IMR-90 (cell line): ENCODE results near the gene BRCA1. TPM values are rescaled to one million over a fixed set of nuclear protein-coding genes. Genes with fewer than 3 reads are reported as not detected.

Experiments used
- ATAC-seq: fragments of 200-7000 bp; cut with Tn5 transposase; 2 replicates; pipeline ENCODE4 v1.9.1; 2020; ENCODE audit warnings: low read depth, mild to moderate bottlenecking, moderate library complexity
- BruUV-seq: library from RNA; stranded (reverse); fragments of 400-500 nt; replicated peaks from 2 replicates; lab custom pipeline; 2021; lab: Mats Ljungman, UMichigan
- CTCF ChIA-PET: fragments of 300-600 bp; formaldehyde crosslinking; extraction: SDS; loops from one replicate; lab custom pipeline; 2021; ENCODE audit warnings: antibody characterized with exemption; lab: Yijun Ruan, JAX
- POLR2A ChIA-PET: fragments of 300-600 bp; sonication (Branson Sonifier 250); formaldehyde crosslinking; loops from one replicate; lab custom pipeline; 2022; ENCODE audit warnings: antibody characterized with exemption; ENCODE audit not compliant: unreplicated experiment; lab: Charles Lee
- DNase-seq: peaks from one replicate; pipeline ENCODE4 v3.0.0; 2013
- H2AFZ ChIP-seq: replicated peaks from 2 replicates; pipeline ENCODE3; 2013; ENCODE audit warnings: low read length, mild to moderate bottlenecking; ENCODE audit not compliant: poor library complexity
- H2AK5ac ChIP-seq: 2 replicates; pipeline ENCODE4 v1.6.1; 2013; ENCODE audit warnings: low read depth, low read length, inconsistent platforms
- H2AK9ac ChIP-seq: replicated peaks from 2 replicates; pipeline ENCODE3; 2013; ENCODE audit warnings: mild to moderate bottlenecking, low read depth, low read length, moderate library complexity; ENCODE audit not compliant: poor library complexity
- H2BK120ac ChIP-seq: 2 replicates; pipeline ENCODE4 v1.6.1; 2013; ENCODE audit warnings: low read depth, low read length, inconsistent platforms
- H2BK15ac ChIP-seq: 3 replicates; pipeline ENCODE4 v1.6.1; 2013; ENCODE audit warnings: low read depth, low read length, inconsistent platforms
- H2BK20ac ChIP-seq: 2 replicates; pipeline ENCODE4 v1.6.1; 2013; ENCODE audit warnings: low read depth, mild to moderate bottlenecking, inconsistent platforms, low read length, moderate library complexity
- H2BK5ac ChIP-seq: 2 replicates; pipeline ENCODE4 v1.6.1; 2013; ENCODE audit warnings: mild to moderate bottlenecking, low read depth, low read length, inconsistent platforms; ENCODE audit not compliant: poor library complexity, severe bottlenecking
- H3K14ac ChIP-seq: replicated peaks from 2 replicates; pipeline ENCODE4 v1.6.1; 2013; ENCODE audit warnings: low read depth, low read length, inconsistent platforms
- H3K18ac ChIP-seq: 2 replicates; pipeline ENCODE4 v1.6.1; 2013; ENCODE audit warnings: low read depth, low read length, control low read depth
- H3K23ac ChIP-seq: 2 replicates; pipeline ENCODE4 v1.6.1; 2013; ENCODE audit warnings: low read depth, low read length, inconsistent platforms
- H3K27ac ChIP-seq: 2 replicates; pipeline ENCODE4 v1.5.1; 2013; ENCODE audit warnings: mild to moderate bottlenecking, control low read depth, low read length; ENCODE audit not compliant: insufficient read depth
- H3K27me3 ChIP-seq: 2 replicates; pipeline ENCODE4 v1.6.1; 2013; ENCODE audit warnings: low read length; ENCODE audit not compliant: control insufficient read depth, insufficient read depth
- H3K36me3 ChIP-seq: 2 replicates; pipeline ENCODE4 v1.6.1; 2013; ENCODE audit warnings: low read length, mixed read lengths; ENCODE audit not compliant: control insufficient read depth, insufficient read depth
- H3K4ac ChIP-seq: 2 replicates; pipeline ENCODE4 v1.6.1; 2013; ENCODE audit warnings: low read depth, low read length, inconsistent platforms
- H3K4me1 ChIP-seq: 2 replicates; pipeline ENCODE4 v1.6.1; 2013; ENCODE audit warnings: low read length, mixed read lengths; ENCODE audit not compliant: control insufficient read depth, insufficient read depth
- H3K4me2 ChIP-seq: 2 replicates; pipeline ENCODE4 v1.6.1; 2013; ENCODE audit warnings: low read depth, mild to moderate bottlenecking, control low read depth, low read length, moderate library complexity
- H3K4me3 ChIP-seq: 2 replicates; pipeline ENCODE4 v1.5.1; 2013; ENCODE audit warnings: low read depth, mild to moderate bottlenecking, control low read depth, low read length, moderate library complexity; ENCODE audit not compliant: insufficient read depth
- H3K56ac ChIP-seq: 2 replicates; pipeline ENCODE4 v1.6.1; 2013; ENCODE audit warnings: low read length, inconsistent platforms; ENCODE audit not compliant: insufficient read depth; ENCODE audit errors: extremely low read depth
- H3K79me1 ChIP-seq, 2 experiments: 2 replicates each; pipeline ENCODE4 v1.6.1; 2013; ENCODE audit warnings: low read length in 2 of 2, inconsistent platforms in 1 of 2, low read depth in 1 of 2
- H3K9ac ChIP-seq: 2 replicates; pipeline ENCODE4 v1.6.1; 2013; ENCODE audit warnings: low read depth, low read length, control low read depth
- H3K9me1 ChIP-seq: 2 replicates; pipeline ENCODE4 v1.6.1; 2013; ENCODE audit warnings: low read length, inconsistent platforms; ENCODE audit not compliant: insufficient read depth
- H3K9me3 ChIP-seq: 2 replicates; pipeline ENCODE4 v1.6.1; 2013; ENCODE audit warnings: low read length; ENCODE audit not compliant: control insufficient read depth, insufficient read depth
- H4K20me1 ChIP-seq: 2 replicates; pipeline ENCODE4 v1.6.1; 2013; ENCODE audit warnings: low read length, inconsistent platforms; ENCODE audit not compliant: insufficient read depth
- H4K5ac ChIP-seq: 2 replicates; pipeline ENCODE4 v1.6.1; 2013; ENCODE audit warnings: mild to moderate bottlenecking, low read depth, low read length, control low read depth
- H4K8ac ChIP-seq, 2 experiments: 2 replicates each; pipeline ENCODE4 v1.6.1; 2013; ENCODE audit warnings: low read depth in 2 of 2, low read length in 2 of 2, control low read depth in 1 of 2, inconsistent platforms in 1 of 2
- H4K91ac ChIP-seq: 2 replicates; pipeline ENCODE4 v1.6.1; 2013; ENCODE audit warnings: low read depth, low read length, inconsistent platforms; ENCODE audit not compliant: insufficient read depth
- CHD1 ChIP-seq: IDR thresholded peaks from 2 replicates; pipeline ENCODE4 v1.6.1; 2012; ENCODE audit warnings: low read depth, low read length, improper control_type of control experiment
- MAZ ChIP-seq: IDR thresholded peaks from 2 replicates; pipeline ENCODE4 v1.6.1; 2012; ENCODE audit warnings: low read depth, mild to moderate bottlenecking, low read length, improper control_type of control experiment, moderate library complexity, borderline replicate concordance
- MXI1 ChIP-seq: IDR thresholded peaks from 2 replicates; pipeline ENCODE4 v1.6.1; 2012; ENCODE audit warnings: low read depth, mild to moderate bottlenecking, low read length, moderate library complexity, borderline replicate concordance
- POLR2A ChIP-seq: IDR thresholded peaks from 2 replicates; pipeline ENCODE4 v1.6.1; 2012; ENCODE audit warnings: mild to moderate bottlenecking, low read depth, low read length
- SMC3 ChIP-seq: fragments of 150-350 bp; IDR thresholded peaks from 2 replicates; pipeline ENCODE4 v1.6.1; 2016; ENCODE audit warnings: low read depth, mild to moderate bottlenecking, antibody characterized with exemption, low read length, moderate library complexity
- WGBS, 2 experiments: methylation state at CpG; one replicate each; pipeline versions ENCODE4 v1.1.5 to v1.1.7; 2013; ENCODE audit warnings: missing lambda C conversion rate in 2 of 2; ENCODE audit not compliant: insufficient read length in 1 of 2; ENCODE audit errors: extremely low coverage in 2 of 2; 5-methylcytosine and 5-hydroxymethylcytosine counted together
- dilution Hi-C: fragments of 300-500 bp; cut with HindIII; formaldehyde crosslinking; loops from one replicate; pipeline ENCODE4 v1.14.3; 2018; ENCODE audit warnings: low sequenced_read_pairs; ENCODE audit not compliant: unreplicated experiment
- in situ Hi-C: fragments of 300-500 bp; cut with MboI; formaldehyde crosslinking; loops from 3 replicates; pipeline ENCODE4 v1.14.3; 2019; ENCODE audit warnings: low sequenced_read_pairs, inconsistent platforms, mixed read lengths
- intact Hi-C: fragments of 100-400 bp; cut with micrococcal nuclease; formaldehyde crosslinking; loops from 2 replicates; pipeline ENCODE4 v1.10.0; 2022
- polyA plus RNA-seq, 3 experiments: library from polyadenylated mRNA; depleted of rRNA; stranded (reverse); fragments of >200 nt; gene quantifications; 2 replicates each; pipeline ENCODE4 v1.2.3, GENCODE V29; 2012; ENCODE audit warnings: low replicate concordance in 1 of 3
- total RNA-seq: library from RNA; depleted of rRNA; stranded (reverse); fragments of >200 nt; gene quantifications from 2 replicates; pipeline ENCODE4 v1.2.3, GENCODE V29; 2012
- TF ChIP-seq, protein P1 (sequence below): conservative IDR thresholded peaks from 2 replicates; pipeline ENCODE4 v1.5.1; 2012; ENCODE audit warnings: mild to moderate bottlenecking, low read depth, low read length, improper control_type of control experiment

BRCA1 gene
- total and polyA plus RNA-seq, 2 of the 4 experiments (the other 2 are of a cell fraction) = 8.3 to 17.7 TPM

DNA sequence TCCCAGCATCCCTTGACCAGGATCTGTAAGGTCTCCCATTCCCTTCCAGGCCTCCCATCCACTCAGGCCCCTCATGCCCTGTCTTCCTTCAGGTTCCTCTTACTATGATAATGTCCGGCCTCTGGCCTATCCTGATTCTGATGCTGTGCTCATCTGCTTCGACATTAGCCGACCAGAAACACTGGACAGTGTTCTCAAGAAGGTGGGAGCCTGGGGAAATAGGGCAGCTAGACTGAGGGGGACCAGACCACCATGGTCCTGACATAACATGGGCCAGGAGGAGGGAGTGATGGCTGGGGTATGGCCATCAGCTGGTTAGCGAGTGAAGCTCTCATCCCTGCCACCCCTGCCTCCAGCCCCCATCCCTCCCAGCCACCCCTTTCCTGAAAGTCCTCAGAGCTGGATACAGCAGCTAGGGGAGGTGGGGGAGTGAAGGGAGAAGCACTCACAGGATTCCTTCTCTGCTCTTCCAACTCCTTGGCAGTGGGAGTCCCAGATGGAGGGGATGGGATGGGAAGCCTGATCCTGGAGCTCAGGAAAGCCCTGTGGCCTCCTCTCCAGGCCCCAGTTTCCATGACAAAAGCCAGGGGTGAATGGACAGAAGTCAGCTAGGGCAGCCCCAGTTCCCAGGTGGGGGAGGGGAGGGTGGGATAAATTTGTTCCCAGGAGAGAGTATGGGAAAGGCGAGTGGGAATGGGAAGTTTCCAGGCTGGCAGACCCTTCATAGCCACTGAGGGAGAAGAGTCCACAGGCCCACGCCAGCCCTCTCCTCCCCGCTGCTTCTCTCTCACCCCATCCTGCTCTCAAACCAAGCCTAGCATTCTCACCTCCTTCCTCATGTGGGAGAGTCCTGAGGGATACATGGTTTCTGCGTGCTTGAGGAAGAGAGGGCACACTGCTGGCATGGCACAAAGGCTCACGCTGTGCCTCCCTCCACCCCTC, 97.8 kb downstream of the BRCA1 start (continued):
- TF ChIP-seq MAZ (no peak), POLR2A (no peak)

DNA sequence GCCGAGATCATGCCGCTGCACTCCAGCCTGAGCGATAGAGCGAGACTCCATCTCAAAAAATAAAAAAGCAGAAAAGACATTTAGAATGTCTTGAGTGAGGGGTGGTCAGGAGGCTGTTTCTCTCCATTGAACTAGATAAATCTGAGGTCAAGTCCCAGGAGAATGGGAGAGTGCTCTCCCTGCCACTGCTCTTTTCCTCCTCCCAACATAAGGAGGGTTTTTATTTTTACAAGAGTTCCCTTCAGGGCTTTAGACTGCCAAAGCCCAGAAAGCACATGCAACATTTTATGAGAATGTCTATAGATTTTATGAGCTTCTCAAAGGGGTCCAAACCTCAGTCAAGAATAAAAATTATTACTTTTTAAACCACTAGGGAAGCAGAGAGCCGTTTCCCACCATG, 98.6 kb downstream of the BRCA1 start:
- H3K9ac ChIP-seq = no peak overlapping the region
- TF ChIP-seq MAZ = no peak
- TF ChIP-seq SMC3 = no peak
- no peak for TF ChIP-seq CHD1
- TF ChIP-seq, protein P1, sequence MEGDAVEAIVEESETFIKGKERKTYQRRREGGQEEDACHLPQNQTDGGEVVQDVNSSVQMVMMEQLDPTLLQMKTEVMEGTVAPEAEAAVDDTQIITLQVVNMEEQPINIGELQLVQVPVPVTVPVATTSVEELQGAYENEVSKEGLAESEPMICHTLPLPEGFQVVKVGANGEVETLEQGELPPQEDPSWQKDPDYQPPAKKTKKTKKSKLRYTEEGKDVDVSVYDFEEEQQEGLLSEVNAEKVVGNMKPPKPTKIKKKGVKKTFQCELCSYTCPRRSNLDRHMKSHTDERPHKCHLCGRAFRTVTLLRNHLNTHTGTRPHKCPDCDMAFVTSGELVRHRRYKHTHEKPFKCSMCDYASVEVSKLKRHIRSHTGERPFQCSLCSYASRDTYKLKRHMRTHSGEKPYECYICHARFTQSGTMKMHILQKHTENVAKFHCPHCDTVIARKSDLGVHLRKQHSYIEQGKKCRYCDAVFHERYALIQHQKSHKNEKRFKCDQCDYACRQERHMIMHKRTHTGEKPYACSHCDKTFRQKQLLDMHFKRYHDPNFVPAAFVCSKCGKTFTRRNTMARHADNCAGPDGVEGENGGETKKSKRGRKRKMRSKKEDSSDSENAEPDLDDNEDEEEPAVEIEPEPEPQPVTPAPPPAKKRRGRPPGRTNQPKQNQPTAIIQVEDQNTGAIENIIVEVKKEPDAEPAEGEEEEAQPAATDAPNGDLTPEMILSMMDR = no peak
- no peak for TF ChIP-seq MXI1
- no CpG with 5 or more reads among the region's 5 CpGs for WGBS, 2 experiments
- intact Hi-C loops (loop anchor here (2.0 kb wide), 1 partner anchor 312 kb away; no protein-coding TSS in a partner anchor), in situ Hi-C loops (loop anchor here (5.0 kb wide), 1 partner anchor 146 kb away; the partner anchor contains the start of gene NBR1), dilution Hi-C loops (no loop called here)
- H2BK15ac ChIP-seq = no peak overlapping the region
- H2AFZ ChIP-seq = no peak overlapping the region
- H4K91ac ChIP-seq = no peak overlapping the region
- no peaks in the 10 kb centered on the region; the same call in 1 of the 2 replicates for H3K9me1 ChIP-seq
- no peak overlapping the region for H4K8ac ChIP-seq
- ATAC-seq (no peak), DNase-seq (no peak)
- no peak overlapping the region for H2BK5ac ChIP-seq
- no peak overlapping the region for H4K5ac ChIP-seq
- no peak overlapping the region for H3K4me3 ChIP-seq
- H3K56ac ChIP-seq = no peak overlapping the region
- peaks cover 4% of the 10 kb centered on the region; the same call in 1 of the 2 replicates for H3K4me1 ChIP-seq
- H3K18ac ChIP-seq = no peak overlapping the region
- H2BK120ac ChIP-seq = no peak overlapping the region
- ChIA-PET POLR2A (no interaction called here), CTCF (no interaction called here)
- no peak overlapping the region for H3K27ac ChIP-seq
- BruUV-seq = no TSS peak
- H3K4ac ChIP-seq = no peak overlapping the region
- no peak overlapping the region for H3K23ac ChIP-seq
- H2BK20ac ChIP-seq = no peak overlapping the region
- no peak overlapping the region for H2AK9ac ChIP-seq
- H4K20me1 ChIP-seq = no peaks in the 10 kb centered on the region
- H2AK5ac ChIP-seq = no peak overlapping the region
- H3K9me3 ChIP-seq = no peaks in the 10 kb centered on the region
- peaks cover 0 to 3% of the 10 kb centered on the region in 2 experiments; a peak in 3 of 4 replicates for H3K79me1 ChIP-seq
- H3K14ac ChIP-seq = no peak overlapping the region
- H3K27me3 ChIP-seq = peaks cover 4% of the 10 kb centered on the region; the same call in 1 of the 2 replicates
- H3K4me2 ChIP-seq = no peak overlapping the region
- H3K36me3 ChIP-seq = no peaks in the 10 kb centered on the region
